IPS DF 6.9 (cell line): ENCODE data around the gene ZNF75A.

Source experiments
- DNase-seq: peaks from one replicate; pipeline ENCODE4 v3.0.0-alpha.2; 2013; ENCODE audit warnings: low read depth, low spot score
- H3K27ac ChIP-seq: one replicate; pipeline ENCODE4 v1.5.1; 2013; ENCODE audit warnings: low read length, control low read depth
- H3K27me3 ChIP-seq: 2 replicates; pipeline ENCODE4 v1.6.1; 2013; ENCODE audit warnings: mild to moderate bottlenecking, low read length; ENCODE audit not compliant: control insufficient read depth, insufficient read depth
- H3K36me3 ChIP-seq: 2 replicates; pipeline ENCODE4 v1.6.1; 2013; ENCODE audit warnings: low read length; ENCODE audit not compliant: control insufficient read depth, insufficient read depth
- H3K4me1 ChIP-seq: 2 replicates; pipeline ENCODE4 v1.6.1; 2013; ENCODE audit warnings: low read length; ENCODE audit not compliant: control insufficient read depth, insufficient read depth
- H3K4me3 ChIP-seq: 2 replicates; pipeline ENCODE4 v1.5.1; 2013; ENCODE audit warnings: mild to moderate bottlenecking, low read length
- H3K9me3 ChIP-seq: 2 replicates; pipeline ENCODE4 v1.6.1; 2013; ENCODE audit warnings: low read length, inconsistent platforms; ENCODE audit not compliant: control insufficient read depth, insufficient read depth
- WGBS: extraction: QIAGEN DNeasy Blood & Tissue Kit; methylation state at CpG from one replicate; pipeline ENCODE4 v1.1.7; 2013; ENCODE audit warnings: mixed read lengths, missing lambda C conversion rate; ENCODE audit not compliant: insufficient read length, insufficient coverage; 5-methylcytosine and 5-hydroxymethylcytosine counted together

The ZNF75A gene

GRCh38 chr16:3364774-3365427 lies 59.6 kb downstream of the ZNF75A start:
- WGBS: no CpG with 5 or more reads among the region's 42 CpGs

More at GRCh38 chr16:3364774-3365427, 59.6 kb downstream of the ZNF75A start:
- Histone ChIP-seq H3K36me3 (no peaks in the 10 kb centered on the region), H3K4me1 (no peaks in the 10 kb centered on the region; the same call in 1 of the 2 replicates), H3K9me3 (no peaks in the 10 kb centered on the region; the same call in 1 of the 2 replicates), H3K27ac (no peak overlapping the region), H3K27me3 (no peaks in the 10 kb centered on the region), H3K4me3 (no peak overlapping the region)
- DNase-seq: no peak
